Activated naive CD8-positive, alpha-beta T cell treated with anti-CD3 and anti-CD28 coated beads, Interleukin-2, amount 50 U/mL, for 24 hours (primary cell): Measurements from ENCODE around the gene SLC9A3.
"Not testable (repeated sequence)": the region's sequence is repeated elsewhere in the genome, so short reads cannot be mapped to it uniquely, and the experiment has no call there.

Source experiments
- ATAC-seq: fragments of 150-1000 bp; cut with Tn5 transposase; one replicate; pipeline ENCODE4 v1.10.0; 2021
- DNase-seq: peaks from one replicate; pipeline ENCODE4 v3.0.0; 2021
- H3K27ac Mint-ChIP-seq: one replicate; pipeline ENCODE4 v1.8.0; 2021; ENCODE audit warnings: mild to moderate bottlenecking, mixed read lengths
- H3K27me3 Mint-ChIP-seq: one replicate; pipeline ENCODE4 v1.8.0; 2021; ENCODE audit warnings: mixed read lengths
- H3K36me3 Mint-ChIP-seq: one replicate; pipeline ENCODE4 v1.8.0; 2021; ENCODE audit warnings: low read depth, mixed read lengths
- H3K4me1 Mint-ChIP-seq: one replicate; pipeline ENCODE4 v1.8.0; 2021; ENCODE audit warnings: mixed read lengths
- H3K4me3 Mint-ChIP-seq: one replicate; pipeline ENCODE4 v1.8.0; 2021; ENCODE audit warnings: mild to moderate bottlenecking, moderate library complexity, mixed read lengths
- H3K9me3 Mint-ChIP-seq: one replicate; pipeline ENCODE4 v1.8.0; 2021; ENCODE audit warnings: mixed read lengths

SLC9A3 gene

GRCh38 chr5:479566-480319 lies 44.5 kb downstream of the SLC9A3 start:
- no peaks in the 10 kb centered on the region for H3K36me3 Mint-ChIP-seq
- H3K4me3 Mint-ChIP-seq = no peak overlapping the region
- peaks cover 9% of the 10 kb centered on the region for H3K27me3 Mint-ChIP-seq
- no peak for ATAC-seq
- no peaks in the 10 kb centered on the region for H3K9me3 Mint-ChIP-seq
- DNase-seq = no peak
- H3K27ac Mint-ChIP-seq = no peak overlapping the region
- peaks cover 4% of the 10 kb centered on the region for H3K4me1 Mint-ChIP-seq

DNA sequence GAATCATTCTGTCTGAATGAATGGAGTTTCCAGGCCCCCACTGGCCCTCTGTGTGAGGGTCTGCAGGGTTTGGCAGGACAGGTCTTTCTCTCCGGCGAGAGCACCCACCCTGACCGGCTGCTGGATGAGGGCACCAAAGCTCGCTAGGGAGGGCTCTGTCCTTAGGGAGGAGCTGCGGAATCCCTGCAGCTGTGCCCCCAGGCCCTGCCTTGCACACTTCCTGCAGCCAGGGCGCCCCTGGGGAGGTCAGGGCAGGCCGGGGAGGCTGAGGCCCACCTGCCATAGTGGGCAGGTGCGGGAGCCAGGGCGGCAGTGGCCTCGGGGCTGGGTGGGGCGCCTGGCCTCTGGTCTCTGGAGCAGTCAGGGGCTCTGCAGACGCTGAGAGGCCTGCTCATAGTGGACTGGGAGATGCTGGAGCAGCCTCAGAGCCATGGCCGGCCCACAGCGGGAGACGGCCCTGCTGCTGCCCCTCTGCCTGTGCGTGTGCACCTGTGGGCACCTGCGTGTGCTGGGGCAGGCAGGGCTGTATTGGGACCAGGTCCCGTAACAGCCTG lies 45.2 kb downstream of the SLC9A3 start:
- peaks cover 9% of the 10 kb centered on the region for H3K27me3 Mint-ChIP-seq
- H3K36me3 Mint-ChIP-seq = no peaks in the 10 kb centered on the region
- peaks cover 3% of the 10 kb centered on the region for H3K4me1 Mint-ChIP-seq
- H3K4me3 Mint-ChIP-seq = no peak overlapping the region
- ATAC-seq (no peak), DNase-seq (no peak)
- no peaks in the 10 kb centered on the region for H3K9me3 Mint-ChIP-seq
- H3K27ac Mint-ChIP-seq = no peak overlapping the region

DNA sequence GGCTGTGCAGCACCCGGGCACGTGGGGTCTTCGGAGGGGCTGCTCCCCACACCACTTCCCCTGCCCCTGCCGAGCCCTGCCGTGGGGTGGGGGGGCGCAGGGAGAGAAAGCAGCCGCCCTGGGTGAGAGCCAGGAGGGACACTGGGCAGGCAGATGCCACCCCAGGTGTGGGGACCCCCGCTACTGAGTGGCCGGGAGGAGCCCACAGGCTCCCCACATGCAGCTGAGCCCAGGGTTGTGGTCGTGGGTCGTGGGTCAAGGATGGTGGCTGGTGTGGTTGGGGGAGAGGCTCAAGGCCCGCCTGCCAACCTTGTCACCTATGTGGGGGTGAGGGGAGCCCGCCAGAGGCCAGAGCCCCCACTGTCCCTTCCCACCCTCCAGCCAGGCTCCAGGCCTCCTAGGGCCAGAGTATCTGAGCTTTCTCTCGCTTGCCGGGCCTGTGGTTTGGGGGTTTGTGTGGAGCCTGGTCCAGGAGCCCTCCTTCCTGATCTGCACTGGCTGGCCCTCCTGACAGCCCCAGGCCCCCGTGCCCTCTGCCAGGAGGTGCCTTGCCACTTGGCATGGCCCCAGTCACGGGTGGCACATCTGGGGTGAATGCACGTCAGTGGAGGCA lies 45.8 kb downstream of the SLC9A3 start:
- H3K36me3 Mint-ChIP-seq = no peaks in the 10 kb centered on the region
- DNase-seq (no peak), ATAC-seq (no peak)
- H3K9me3 Mint-ChIP-seq = no peaks in the 10 kb centered on the region
- peaks cover 11% of the 10 kb centered on the region for H3K27me3 Mint-ChIP-seq
- H3K27ac Mint-ChIP-seq = no peak overlapping the region
- no peak overlapping the region for H3K4me3 Mint-ChIP-seq
- peaks cover 3% of the 10 kb centered on the region for H3K4me1 Mint-ChIP-seq

GRCh38 chr5:477871-478270 lies 46.4 kb downstream of the SLC9A3 start:
- Mint-ChIP-seq H3K4me3 (no peak overlapping the region), H3K27ac (no peak overlapping the region), H3K4me1 (peaks cover 3% of the 10 kb centered on the region), H3K27me3 (peaks cover 11% of the 10 kb centered on the region), H3K36me3 (no peaks in the 10 kb centered on the region), H3K9me3 (no peaks in the 10 kb centered on the region)
- DNase-seq = no peak
- ATAC-seq = no peak

GRCh38 chr5:477247-477646 lies 47.0 kb downstream of the SLC9A3 start:
- Mint-ChIP-seq H3K27ac (no peak overlapping the region), H3K4me3 (no peak overlapping the region), H3K36me3 (no peaks in the 10 kb centered on the region), H3K27me3 (peaks cover 11% of the 10 kb centered on the region), H3K4me1 (peaks cover 3% of the 10 kb centered on the region), H3K9me3 (no peaks in the 10 kb centered on the region)
- no peak for DNase-seq
- no peak for ATAC-seq

- peaks cover 3% of the 10 kb centered on the region for H3K36me3 Mint-ChIP-seq
Observed at GRCh38 chr5:476814-477175, 47.5 kb downstream of the SLC9A3 start.

DNA sequence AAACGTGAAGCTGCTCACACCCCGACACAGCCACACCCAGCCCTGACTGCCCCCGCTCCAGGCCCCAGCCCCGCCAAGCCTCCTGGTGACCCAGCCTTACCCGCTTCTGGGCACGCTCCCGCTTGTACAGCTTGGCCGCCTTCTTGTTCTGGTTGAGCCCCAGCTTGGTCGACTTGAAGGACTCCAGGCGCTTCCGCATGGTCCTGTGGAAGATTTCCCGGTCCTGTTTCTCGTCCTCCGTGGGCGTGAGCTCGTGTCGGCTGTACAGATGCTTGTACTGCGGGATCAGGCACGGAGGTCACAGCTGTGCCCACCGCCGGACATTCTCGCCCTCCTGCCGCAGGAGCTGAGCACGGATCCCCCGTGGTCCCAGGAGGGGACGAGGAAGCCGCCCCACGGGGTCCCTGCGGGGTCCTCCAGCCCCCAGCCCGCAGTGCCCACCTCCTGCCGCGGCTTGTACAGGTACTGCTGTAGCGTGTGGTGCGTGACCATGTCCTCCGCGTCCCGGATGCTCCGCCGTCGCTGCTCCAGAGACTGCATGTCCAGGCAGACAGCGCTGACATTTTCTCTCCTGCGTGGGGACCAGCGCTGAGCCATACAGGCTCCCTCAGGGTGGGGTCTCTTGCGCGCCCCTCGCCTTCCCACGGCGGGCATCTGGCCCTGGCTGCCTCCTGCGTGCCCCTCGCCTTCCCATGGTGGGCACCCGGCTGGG lies 48.0 kb downstream of the SLC9A3 start:
- Mint-ChIP-seq H3K4me1 (peaks cover 11% of the 10 kb centered on the region), H3K9me3 (no peaks in the 10 kb centered on the region), H3K4me3 (no peak overlapping the region), H3K36me3 (peaks cover 6% of the 10 kb centered on the region), H3K27me3 (peaks cover 9% of the 10 kb centered on the region), H3K27ac (no peak overlapping the region)
- DNase-seq = no peak
- no peak for ATAC-seq

More at GRCh38 chr5:476814-477175, 47.5 kb downstream of the SLC9A3 start:
- Mint-ChIP-seq H3K9me3 (no peaks in the 10 kb centered on the region), H3K27me3 (peaks cover 11% of the 10 kb centered on the region), H3K4me1 (peaks cover 6% of the 10 kb centered on the region), H3K4me3 (no peak overlapping the region), H3K27ac (no peak overlapping the region)
- no peak for ATAC-seq
- no peak for DNase-seq

DNA sequence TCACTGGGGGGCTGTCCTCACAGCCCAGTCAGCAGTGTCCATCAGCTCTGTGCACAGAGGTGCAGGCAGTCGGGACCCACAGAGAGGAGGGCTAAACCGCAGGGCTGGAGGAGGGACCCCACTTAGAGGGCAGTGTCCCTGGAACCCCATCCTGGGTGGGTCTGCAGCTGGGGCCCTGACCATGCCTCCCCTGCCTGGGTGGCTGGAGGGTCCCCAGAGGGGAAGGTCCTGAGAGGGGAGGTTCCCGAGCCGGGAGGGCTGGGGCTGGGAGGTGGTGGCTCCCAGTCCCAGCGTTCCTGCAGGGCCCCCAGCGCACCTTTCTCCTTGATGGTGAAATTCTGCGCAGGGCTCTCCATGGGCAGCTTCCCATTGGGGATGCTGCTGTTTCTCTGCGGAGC lies 48.5 kb downstream of the SLC9A3 start:
- H3K36me3 Mint-ChIP-seq = peaks cover 10% of the 10 kb centered on the region
- DNase-seq = no peak
- peak overlapping the region; percentile 38 for H3K4me3 Mint-ChIP-seq
- peaks cover 17% of the 10 kb centered on the region for H3K4me1 Mint-ChIP-seq
- peaks cover 9% of the 10 kb centered on the region for H3K27me3 Mint-ChIP-seq
- no peak for ATAC-seq
- H3K9me3 Mint-ChIP-seq = no peaks in the 10 kb centered on the region
- H3K27ac Mint-ChIP-seq = no peak overlapping the region

GRCh38 chr5:474840-475661 lies 49.2 kb downstream of the SLC9A3 start:
- Mint-ChIP-seq H3K9me3 (no peaks in the 10 kb centered on the region), H3K27me3 (peaks cover 9% of the 10 kb centered on the region), H3K4me1 (peaks cover 23% of the 10 kb centered on the region), H3K4me3 (peak overlapping the region; percentile 57), H3K27ac (no peak overlapping the region), H3K36me3 (peaks cover 15% of the 10 kb centered on the region)
- ATAC-seq (no peak), DNase-seq (no peak)

- peak overlapping the region; percentile 85 for H3K4me3 Mint-ChIP-seq
- not testable (repeated sequence) for H3K9me3 Mint-ChIP-seq, DNase-seq, H3K27ac Mint-ChIP-seq, H3K27me3 Mint-ChIP-seq, ATAC-seq
- H3K4me1 Mint-ChIP-seq = peaks cover 27% of the 10 kb centered on the region
- peaks cover 17% of the 10 kb centered on the region for H3K36me3 Mint-ChIP-seq
Observed at GRCh38 chr5:474232-474839, 49.9 kb downstream of the SLC9A3 start.

GRCh38 chr5:473551-474192 lies 50.6 kb downstream of the SLC9A3 start:
- Mint-ChIP-seq H3K4me1 (peaks cover 27% of the 10 kb centered on the region), H3K4me3 (peak overlapping the region; percentile 85), H3K27me3 (peaks cover 9% of the 10 kb centered on the region), H3K9me3 (no peaks in the 10 kb centered on the region), H3K27ac (no peak overlapping the region), H3K36me3 (peaks cover 17% of the 10 kb centered on the region)
- ATAC-seq = peak; percentile 13
- DNase-seq = no peak

DNA sequence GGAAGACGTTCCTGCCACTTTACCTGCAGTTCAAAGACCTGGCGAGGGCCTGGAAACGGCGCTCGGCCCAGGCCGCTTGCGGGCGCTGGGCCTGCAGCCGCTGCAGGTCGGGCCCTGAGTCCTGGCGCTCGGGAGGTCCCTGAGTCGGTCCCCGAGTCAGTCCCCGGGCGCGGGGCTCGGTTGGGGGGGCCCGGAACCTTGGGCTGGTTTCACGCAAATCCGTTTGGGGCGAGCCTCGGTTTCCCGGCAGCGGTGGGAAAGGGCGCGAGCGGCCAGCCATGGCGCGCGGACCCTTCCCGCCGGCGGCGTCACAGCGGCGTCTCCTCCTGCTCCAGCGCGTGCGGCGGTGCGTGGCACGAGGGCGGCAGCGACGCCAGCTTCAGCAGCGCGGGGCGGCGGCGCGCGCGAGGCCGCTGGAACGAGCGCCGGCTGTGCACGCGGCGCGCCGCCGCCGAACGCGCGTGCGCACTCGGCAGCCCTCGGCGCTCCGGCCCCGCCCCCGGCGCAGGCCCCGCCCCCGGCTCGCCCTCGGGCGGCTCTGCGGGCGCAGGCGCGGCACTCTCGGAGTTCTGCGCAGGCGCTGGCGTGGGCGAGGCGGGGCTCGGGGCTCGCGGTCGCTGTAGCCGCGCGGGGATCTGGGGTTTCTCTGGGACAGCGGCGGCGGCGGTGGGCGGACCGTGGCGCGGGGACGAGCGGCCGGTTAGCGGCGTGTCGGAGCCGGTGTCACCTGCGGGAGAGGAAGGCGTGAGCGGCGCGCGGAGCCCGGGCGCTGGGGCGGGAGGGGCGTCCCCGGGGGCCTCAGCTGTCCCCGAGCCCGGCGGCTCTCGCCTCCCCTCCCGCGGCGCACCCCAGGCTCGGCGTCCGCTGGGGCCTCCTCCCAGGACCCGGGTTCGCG lies 51.3 kb downstream of the SLC9A3 start:
- peaks cover 27% of the 10 kb centered on the region for H3K4me1 Mint-ChIP-seq

More for the DNA sequence above, 51.3 kb downstream of the SLC9A3 start:
- Mint-ChIP-seq H3K4me3 (peak overlapping the region; percentile 87), H3K27me3 (peaks cover 9% of the 10 kb centered on the region), H3K36me3 (peaks cover 17% of the 10 kb centered on the region), H3K27ac (peak overlapping the region; percentile 86), H3K9me3 (no peaks in the 10 kb centered on the region)
- DNase-seq (peak; percentile 93), ATAC-seq (peak; percentile 81)
